ENCODE data around the gene PARVB. TPM values are rescaled to one million over a fixed set of nuclear protein-coding genes. Genes with fewer than 3 reads are reported as not detected.

PARVB gene
- total and polyA plus RNA-seq, 9 donors, result 12.3 to 62.9 (median 39.1) TPM

- Histone ChIP-seq H3K4me3 (no peak overlapping the region), H3K27ac (no peak overlapping the region), H3K9me3 (no peaks in the 10 kb centered on the region), H3K27me3 (no peaks in the 10 kb centered on the region), H3K36me3 (no peaks in the 10 kb centered on the region), H3K4me1 (ENCODE audit: insufficient read depth) (no peaks in the 10 kb centered on the region)
- WGBS, 3 donors, result 70 to 77% (median 72%) methylated on average over 8 of the region's 8 CpGs
- intact Hi-C loops (cut with DNase I), result no loop called here
- DNase-seq, result no peak
- TF ChIP-seq POLR2A (IDR thresholded peaks at IDR 0.05) (no peak), EP300 (IDR thresholded peaks at IDR 0.05) (no peak)
- TF ChIP-seq, protein P1, sequence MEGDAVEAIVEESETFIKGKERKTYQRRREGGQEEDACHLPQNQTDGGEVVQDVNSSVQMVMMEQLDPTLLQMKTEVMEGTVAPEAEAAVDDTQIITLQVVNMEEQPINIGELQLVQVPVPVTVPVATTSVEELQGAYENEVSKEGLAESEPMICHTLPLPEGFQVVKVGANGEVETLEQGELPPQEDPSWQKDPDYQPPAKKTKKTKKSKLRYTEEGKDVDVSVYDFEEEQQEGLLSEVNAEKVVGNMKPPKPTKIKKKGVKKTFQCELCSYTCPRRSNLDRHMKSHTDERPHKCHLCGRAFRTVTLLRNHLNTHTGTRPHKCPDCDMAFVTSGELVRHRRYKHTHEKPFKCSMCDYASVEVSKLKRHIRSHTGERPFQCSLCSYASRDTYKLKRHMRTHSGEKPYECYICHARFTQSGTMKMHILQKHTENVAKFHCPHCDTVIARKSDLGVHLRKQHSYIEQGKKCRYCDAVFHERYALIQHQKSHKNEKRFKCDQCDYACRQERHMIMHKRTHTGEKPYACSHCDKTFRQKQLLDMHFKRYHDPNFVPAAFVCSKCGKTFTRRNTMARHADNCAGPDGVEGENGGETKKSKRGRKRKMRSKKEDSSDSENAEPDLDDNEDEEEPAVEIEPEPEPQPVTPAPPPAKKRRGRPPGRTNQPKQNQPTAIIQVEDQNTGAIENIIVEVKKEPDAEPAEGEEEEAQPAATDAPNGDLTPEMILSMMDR (IDR thresholded peaks at IDR 0.05), result no peak
Measured at GRCh38 chr22:43988116-43988820, 35.8 kb upstream of the PARVB start.

DNA sequence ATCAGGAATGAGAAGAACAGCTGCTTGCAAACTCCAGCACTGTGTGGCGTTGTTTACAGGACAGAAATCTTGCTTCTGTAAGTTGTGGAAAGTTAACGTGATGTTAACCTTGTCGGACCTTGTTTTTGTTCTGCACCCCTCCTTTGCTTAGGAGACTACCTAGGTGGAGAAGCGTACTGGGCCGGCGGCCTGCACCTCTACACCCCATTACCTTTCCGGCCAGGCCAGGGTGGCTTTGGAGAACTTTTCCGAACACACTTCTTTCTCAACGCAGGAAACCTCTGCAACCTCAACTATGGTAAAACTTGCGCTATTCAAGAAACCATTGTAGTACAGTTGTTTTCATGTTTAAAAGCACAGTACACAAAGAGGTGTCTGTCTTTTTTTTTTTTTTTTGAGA lies 35.1 kb upstream of the PARVB start:
- H3K36me3 ChIP-seq, result no peaks in the 10 kb centered on the region
- intact Hi-C loops (cut with DNase I), result no loop called here
- DNase-seq, result no peak

DNA sequence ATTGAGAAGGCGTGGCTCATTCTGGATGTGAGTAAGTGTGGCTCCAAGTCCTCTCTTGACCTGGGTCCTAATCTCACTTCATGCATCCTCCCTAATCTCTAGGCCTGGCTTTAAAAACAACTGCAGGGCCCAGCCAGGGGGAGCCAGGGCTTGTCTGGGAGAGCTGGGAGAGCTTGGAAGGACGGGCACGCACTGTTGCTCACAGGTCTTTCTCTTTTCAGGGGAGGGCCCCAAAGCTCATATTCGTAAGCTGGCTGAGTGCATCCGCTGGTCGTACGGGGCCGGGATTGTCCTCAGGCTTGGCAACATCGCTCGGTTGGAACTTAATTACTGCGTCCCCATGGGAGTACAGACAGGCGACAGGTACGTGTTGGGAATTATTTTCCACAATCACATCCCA lies 34.1 kb upstream of the PARVB start:
- no peak for TF ChIP-seq EP300 (IDR thresholded peaks at IDR 0.05)
- TF ChIP-seq, protein P1 (IDR thresholded peaks at IDR 0.05), result no peak
- TF ChIP-seq POLR2A (IDR thresholded peaks at IDR 0.05), result no peak
- DNase-seq, result no peak
- intact Hi-C loops (cut with DNase I), result loop anchor here in 3 of 4 donors (5.0 kb wide), 1 partner anchor 637 kb away; no protein-coding TSS in a partner anchor
- H3K4me3 ChIP-seq, result no peak overlapping the region
- H3K9me3 ChIP-seq, result no peaks in the 10 kb centered on the region
- no peaks in the 10 kb centered on the region for H3K4me1 ChIP-seq (ENCODE audit: insufficient read depth)
- WGBS, 3 donors, result 81 to 86% (median 86%) methylated on average over 13 of the region's 13 CpGs
- H3K27me3 ChIP-seq, result no peaks in the 10 kb centered on the region
- no peaks in the 10 kb centered on the region for H3K36me3 ChIP-seq
- no peak overlapping the region for H3K27ac ChIP-seq

More for the DNA sequence above, 35.1 kb upstream of the PARVB start:
- no peak overlapping the region for H3K4me3 ChIP-seq
- H3K27me3 ChIP-seq, result no peaks in the 10 kb centered on the region
- H3K4me1 ChIP-seq (ENCODE audit: insufficient read depth), result no peaks in the 10 kb centered on the region
- no peak overlapping the region for H3K27ac ChIP-seq
- TF ChIP-seq EP300 (IDR thresholded peaks at IDR 0.05) (no peak), POLR2A (IDR thresholded peaks at IDR 0.05) (no peak)
- TF ChIP-seq, protein P1 (IDR thresholded peaks at IDR 0.05), result no peak
- no peaks in the 10 kb centered on the region for H3K9me3 ChIP-seq
- 89 to 95% (median 89%) methylated on average over 10 of the region's 10 CpGs for WGBS, 3 donors

- H3K27ac ChIP-seq, result no peak overlapping the region
- no peaks in the 10 kb centered on the region for H3K27me3 ChIP-seq
- no peak for DNase-seq
- no peaks in the 10 kb centered on the region for H3K4me1 ChIP-seq (ENCODE audit: insufficient read depth)
- no peaks in the 10 kb centered on the region for H3K9me3 ChIP-seq
- 89 to 90% (median 89%) methylated on average over 11 of the region's 11 CpGs for WGBS, 3 donors
- no peak overlapping the region for H3K4me3 ChIP-seq
- intact Hi-C loops (cut with DNase I), result loop anchor here in 3 of 4 donors (5.0 kb wide), 1 partner anchor 636 kb away; no protein-coding TSS in a partner anchor
- TF ChIP-seq EP300 (IDR thresholded peaks at IDR 0.05), result no peak
- TF ChIP-seq, protein P1 (IDR thresholded peaks at IDR 0.05), result no peak
- no peak for TF ChIP-seq POLR2A (IDR thresholded peaks at IDR 0.05)
- no peaks in the 10 kb centered on the region for H3K36me3 ChIP-seq
Measured at GRCh38 chr22:43991316-43992020, 32.6 kb upstream of the PARVB start.
